T-helper 2 cell treated with Interferon-gamma antibody and Interleukin-4, amounts not matched to agents 5 μg/mL and 100 μg/mL, for 36 hours (primary cell): ENCODE data around the gene SH3PXD2B.

Experiments used
- DNase-seq: peaks from one replicate; pipeline ENCODE4 v3.0.0; 2021; ENCODE audit warnings: low spot score
- H3K27ac Mint-ChIP-seq: one replicate; pipeline ENCODE4 v1.8.0; 2021; ENCODE audit warnings: mild to moderate bottlenecking, mixed read lengths
- H3K27me3 Mint-ChIP-seq: one replicate; pipeline ENCODE4 v1.8.0; 2021; ENCODE audit warnings: low read depth, mixed read lengths
- H3K36me3 Mint-ChIP-seq: one replicate; pipeline ENCODE4 v1.8.0; 2021; ENCODE audit warnings: low read depth, mixed read lengths
- H3K4me1 Mint-ChIP-seq: one replicate; pipeline ENCODE4 v1.8.0; 2021; ENCODE audit warnings: low read depth, mixed read lengths
- H3K4me3 Mint-ChIP-seq: one replicate; pipeline ENCODE4 v1.8.0; 2022; ENCODE audit warnings: mild to moderate bottlenecking, moderate library complexity, mixed read lengths
- H3K9me3 Mint-ChIP-seq: one replicate; pipeline ENCODE4 v1.8.0; 2021; ENCODE audit warnings: mixed read lengths

Gene SH3PXD2B

DNA sequence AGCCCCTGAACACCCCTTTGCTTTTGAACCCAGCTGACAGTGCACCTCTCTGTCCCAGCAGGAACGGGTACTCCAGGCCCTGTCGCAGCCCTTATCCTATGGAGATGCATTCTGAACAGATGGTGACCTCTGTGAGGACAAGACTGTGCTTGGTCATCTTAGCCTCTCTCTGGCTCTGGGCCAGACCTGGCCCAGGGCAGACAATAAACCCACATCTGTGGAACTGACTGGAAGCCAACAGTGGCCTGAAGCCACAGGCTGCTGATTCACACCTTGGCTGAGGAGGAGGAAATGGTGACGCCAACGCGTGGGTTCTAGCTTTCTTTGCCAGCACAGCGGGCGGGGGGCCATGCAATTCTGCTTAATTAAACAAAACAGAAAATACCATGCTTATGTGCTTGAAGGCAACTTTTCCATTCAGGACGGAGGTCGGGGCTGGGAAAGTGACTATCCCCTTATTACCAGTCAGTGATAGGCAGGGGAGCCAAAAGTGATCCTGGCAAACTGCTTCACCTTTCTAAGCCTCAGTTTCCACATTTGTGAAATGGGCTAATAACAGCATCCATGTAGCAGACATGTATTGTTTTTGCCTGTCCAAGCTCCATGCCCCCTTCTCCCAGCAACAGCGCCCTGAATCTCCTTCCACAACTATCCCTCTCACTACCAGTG, 10.8 kb downstream of the SH3PXD2B start:
- Mint-ChIP-seq H3K36me3 (no peaks in the 10 kb centered on the region), H3K4me3 (no peak overlapping the region), H3K27me3 (peaks cover 17% of the 10 kb centered on the region), H3K4me1 (peaks cover 7% of the 10 kb centered on the region), H3K9me3 (no peaks in the 10 kb centered on the region), H3K27ac (no peak overlapping the region)
- peak; percentile 75 for DNase-seq

DNA sequence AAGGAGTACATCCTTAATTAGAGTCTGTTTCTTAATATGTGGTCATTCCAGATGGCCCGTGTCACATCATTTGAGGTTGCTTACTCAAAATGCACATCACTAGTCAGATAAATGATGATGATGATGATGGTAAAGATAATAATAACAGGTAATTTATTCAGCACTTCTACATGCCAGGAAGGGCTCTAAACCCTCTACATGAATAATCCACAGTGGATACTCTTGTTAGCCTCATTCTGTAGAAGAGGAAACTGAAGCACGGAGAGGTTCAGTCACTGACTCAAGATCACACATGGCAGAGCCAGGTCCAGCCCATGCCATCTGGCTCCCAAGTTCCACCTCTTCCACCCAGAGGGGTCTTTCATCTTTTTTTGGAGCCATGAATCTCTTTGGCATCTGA, 11.7 kb downstream of the SH3PXD2B start:
- no peak overlapping the region for H3K27ac Mint-ChIP-seq
- DNase-seq, result no peak
- peaks cover 14% of the 10 kb centered on the region for H3K27me3 Mint-ChIP-seq
- no peaks in the 10 kb centered on the region for H3K36me3 Mint-ChIP-seq
- peaks cover 7% of the 10 kb centered on the region for H3K4me1 Mint-ChIP-seq
- H3K9me3 Mint-ChIP-seq, result no peaks in the 10 kb centered on the region
- H3K4me3 Mint-ChIP-seq, result no peak overlapping the region

DNA sequence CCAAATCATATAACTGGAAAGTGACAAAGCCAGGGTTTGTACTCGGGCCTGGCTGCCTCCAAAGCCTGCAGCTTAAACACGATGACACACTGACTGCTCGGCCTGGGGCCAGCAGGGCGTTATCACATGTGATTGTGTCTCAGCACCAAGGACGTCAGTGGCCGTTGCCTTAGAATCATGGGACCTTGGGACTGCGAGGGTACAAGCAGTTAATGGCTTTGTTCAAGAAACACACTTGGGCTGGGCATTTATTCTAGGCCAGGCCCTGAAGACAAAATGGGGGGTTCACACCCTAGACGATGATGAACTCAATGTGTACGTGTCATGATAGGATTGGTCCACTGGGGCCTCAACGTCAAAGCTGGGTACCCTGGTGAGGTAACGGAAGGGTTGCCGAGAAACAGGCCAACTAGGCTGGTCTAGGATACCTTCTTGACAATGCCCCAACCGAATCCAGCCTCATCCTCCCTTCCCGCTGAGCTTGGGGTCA, 13.0 kb downstream of the SH3PXD2B start:
- Mint-ChIP-seq H3K4me1 (peaks cover 7% of the 10 kb centered on the region), H3K27me3 (peaks cover 10% of the 10 kb centered on the region), H3K27ac (no peak overlapping the region), H3K36me3 (no peaks in the 10 kb centered on the region), H3K9me3 (no peaks in the 10 kb centered on the region), H3K4me3 (no peak overlapping the region)
- DNase-seq, result no peak

DNA sequence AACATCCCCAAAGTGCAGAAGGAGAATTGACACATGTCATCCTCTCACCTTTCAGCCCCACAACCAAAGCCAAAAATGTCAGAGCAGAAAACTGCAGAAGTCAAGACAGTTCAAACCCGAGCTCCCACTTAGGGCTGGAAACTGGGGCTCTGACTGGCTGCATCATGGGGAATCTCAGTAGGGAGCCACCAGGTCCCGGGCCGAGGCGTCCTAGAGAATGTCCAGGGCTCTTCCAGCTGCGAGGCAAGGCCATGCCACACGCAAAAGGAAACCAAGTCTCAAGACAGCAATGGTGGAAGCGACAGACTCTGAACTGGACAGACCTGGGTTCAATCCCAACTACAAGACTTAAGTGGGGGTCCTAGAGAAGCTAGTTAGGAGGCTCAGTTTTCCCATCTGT, 13.8 kb downstream of the SH3PXD2B start:
- Mint-ChIP-seq H3K36me3 (no peaks in the 10 kb centered on the region), H3K27me3 (peaks cover 10% of the 10 kb centered on the region), H3K4me3 (no peak overlapping the region), H3K9me3 (no peaks in the 10 kb centered on the region), H3K27ac (no peak overlapping the region), H3K4me1 (peaks cover 7% of the 10 kb centered on the region)
- DNase-seq, result no peak

GRCh38 chr5:172439785-172440477, 14.4 kb downstream of the SH3PXD2B start:
- DNase-seq, result no peak
- Mint-ChIP-seq H3K9me3 (no peaks in the 10 kb centered on the region), H3K36me3 (no peaks in the 10 kb centered on the region)

DNA sequence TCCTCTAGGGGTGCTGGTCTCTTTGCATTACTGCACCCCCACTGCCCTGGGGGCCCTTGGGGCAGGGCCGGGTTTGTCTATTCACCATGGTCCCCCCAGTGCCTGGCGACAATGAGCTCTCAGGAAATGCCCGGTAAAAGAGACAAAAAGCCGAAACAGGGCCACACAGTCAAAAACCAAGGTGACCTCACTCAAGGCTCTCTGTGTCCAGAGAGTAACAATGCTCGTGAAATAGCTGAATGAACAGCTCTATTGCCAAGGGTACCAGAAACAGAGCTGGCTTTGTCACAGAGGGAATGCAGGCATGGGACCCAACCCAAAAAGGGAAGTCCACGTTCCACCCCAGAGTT, 16.0 kb downstream of the SH3PXD2B start:
- no peak overlapping the region for H3K4me3 Mint-ChIP-seq
- no peaks in the 10 kb centered on the region for H3K9me3 Mint-ChIP-seq
- peaks cover 2% of the 10 kb centered on the region for H3K4me1 Mint-ChIP-seq
- H3K36me3 Mint-ChIP-seq, result no peaks in the 10 kb centered on the region
- peaks cover 1% of the 10 kb centered on the region for H3K27me3 Mint-ChIP-seq
- no peak overlapping the region for H3K27ac Mint-ChIP-seq
- no peak for DNase-seq

More at GRCh38 chr5:172439785-172440477, 14.4 kb downstream of the SH3PXD2B start:
- H3K4me3 Mint-ChIP-seq, result no peak overlapping the region
- H3K27me3 Mint-ChIP-seq, result peaks cover 9% of the 10 kb centered on the region
- peaks cover 7% of the 10 kb centered on the region for H3K4me1 Mint-ChIP-seq
- no peak overlapping the region for H3K27ac Mint-ChIP-seq

DNA sequence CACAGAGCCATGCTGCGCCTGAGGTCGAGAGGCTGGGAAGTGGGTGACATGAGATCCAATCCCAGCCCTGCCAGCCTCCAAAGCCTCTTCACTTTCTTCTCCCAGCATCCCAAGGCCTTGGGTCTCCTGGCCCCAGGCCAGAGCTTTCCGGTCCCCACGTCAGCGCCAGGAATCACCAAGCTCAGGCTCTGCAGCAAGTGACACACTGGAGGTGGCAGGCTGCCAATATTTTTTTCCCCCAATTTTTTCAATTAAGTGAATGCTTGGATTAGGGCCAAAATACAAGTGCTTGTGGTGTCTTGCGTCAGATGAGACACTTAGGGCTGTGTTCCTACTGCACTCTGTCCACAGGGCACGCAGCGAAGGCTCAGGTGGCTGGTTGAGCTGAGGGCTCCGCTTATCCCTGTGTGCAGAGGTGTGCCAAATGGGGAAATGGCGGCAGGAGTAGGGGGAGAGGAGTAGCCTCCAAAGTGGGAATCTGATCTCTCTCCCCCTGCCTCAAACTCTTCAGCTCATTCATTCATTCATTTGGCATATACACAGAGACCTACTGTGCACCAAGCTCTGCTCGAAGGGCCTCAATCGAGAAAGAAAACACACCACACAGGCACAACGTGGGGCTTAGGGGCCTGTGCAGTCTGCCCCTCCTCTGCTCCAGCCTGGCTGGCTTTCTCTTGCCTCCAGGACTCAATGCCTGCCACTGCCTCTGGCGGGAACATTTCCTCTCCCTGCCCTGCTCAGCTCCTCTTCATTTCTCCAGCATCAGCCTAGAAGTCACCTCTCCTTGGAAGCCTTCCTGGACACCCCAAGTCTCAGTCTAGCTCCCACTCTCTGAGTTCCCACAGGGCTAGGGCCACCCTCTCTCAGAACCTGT, 16.6 kb downstream of the SH3PXD2B start:
- Mint-ChIP-seq H3K36me3 (no peaks in the 10 kb centered on the region), H3K9me3 (no peaks in the 10 kb centered on the region), H3K27ac (no peak overlapping the region), H3K4me1 (no peaks in the 10 kb centered on the region), H3K4me3 (no peak overlapping the region), H3K27me3 (no peaks in the 10 kb centered on the region)
- DNase-seq, result no peak

DNA sequence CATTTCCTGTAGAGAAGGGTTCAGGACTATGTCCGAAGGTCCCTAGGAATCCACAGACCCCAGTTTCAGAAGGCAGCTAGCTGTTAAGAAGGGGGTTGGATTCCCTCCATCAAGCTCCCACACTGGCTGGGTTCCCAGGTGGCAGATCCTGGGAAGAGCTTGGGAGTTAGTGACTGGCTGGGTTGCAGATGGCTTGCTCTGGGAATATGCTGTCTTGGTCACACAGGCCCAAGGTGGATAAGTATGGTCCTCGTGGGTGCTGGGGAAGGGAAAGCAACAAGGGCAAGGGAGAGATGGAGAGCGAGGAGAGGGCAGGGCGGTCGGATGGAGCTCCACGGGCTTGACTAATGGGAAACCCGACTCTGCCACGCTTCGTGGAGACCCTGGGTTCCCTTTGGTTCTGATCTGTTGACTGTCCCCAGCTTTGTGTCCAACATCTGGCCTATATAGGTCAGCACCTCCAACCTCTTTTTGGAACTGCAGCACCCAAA, 17.4 kb downstream of the SH3PXD2B start:
- Mint-ChIP-seq H3K4me1 (no peaks in the 10 kb centered on the region), H3K36me3 (no peaks in the 10 kb centered on the region), H3K9me3 (no peaks in the 10 kb centered on the region), H3K27me3 (no peaks in the 10 kb centered on the region), H3K4me3 (no peak overlapping the region), H3K27ac (no peak overlapping the region)
- no peak for DNase-seq

DNA sequence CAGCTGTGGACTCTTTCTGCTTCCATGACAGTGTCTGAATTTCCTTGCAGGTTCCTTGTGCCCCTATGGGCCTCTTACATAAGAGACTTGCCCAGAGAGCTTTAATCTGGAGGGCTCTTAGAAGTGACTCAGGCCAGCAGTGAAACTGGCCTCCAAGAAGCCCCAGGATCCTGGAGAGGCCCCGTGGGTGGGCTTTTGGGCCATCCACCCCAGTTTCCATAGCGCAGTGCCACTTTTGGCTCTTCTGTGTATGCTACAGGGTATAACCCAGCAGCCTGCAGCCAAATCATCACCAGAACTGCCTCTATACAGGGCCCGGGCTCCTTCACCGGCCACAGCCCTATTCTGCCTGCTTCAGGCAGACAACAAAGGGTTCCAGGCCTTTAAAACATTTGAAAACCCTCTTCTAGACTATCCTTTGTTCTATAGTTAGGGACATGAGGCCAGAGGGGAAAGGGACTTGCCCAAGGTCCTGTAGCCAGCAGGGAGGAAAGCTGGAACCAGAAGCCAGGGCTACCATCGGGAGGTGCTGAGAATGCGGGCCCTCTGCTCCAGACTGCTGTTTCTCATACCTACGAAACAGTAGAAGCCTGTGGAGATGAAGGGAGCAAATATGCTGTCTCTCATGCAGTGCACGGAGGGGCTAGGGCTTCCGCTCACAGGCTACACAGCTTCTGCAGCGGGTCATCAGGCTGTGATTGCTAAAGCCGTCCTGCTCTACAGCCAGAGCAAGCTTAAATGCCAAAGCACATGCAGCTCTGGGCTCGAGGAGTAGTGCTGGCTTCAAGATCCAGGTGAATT, 18.0 kb downstream of the SH3PXD2B start:
- Mint-ChIP-seq H3K4me1 (no peaks in the 10 kb centered on the region), H3K9me3 (no peaks in the 10 kb centered on the region), H3K4me3 (no peak overlapping the region), H3K36me3 (no peaks in the 10 kb centered on the region), H3K27me3 (no peaks in the 10 kb centered on the region), H3K27ac (no peak overlapping the region)
- DNase-seq, result no peak

DNA sequence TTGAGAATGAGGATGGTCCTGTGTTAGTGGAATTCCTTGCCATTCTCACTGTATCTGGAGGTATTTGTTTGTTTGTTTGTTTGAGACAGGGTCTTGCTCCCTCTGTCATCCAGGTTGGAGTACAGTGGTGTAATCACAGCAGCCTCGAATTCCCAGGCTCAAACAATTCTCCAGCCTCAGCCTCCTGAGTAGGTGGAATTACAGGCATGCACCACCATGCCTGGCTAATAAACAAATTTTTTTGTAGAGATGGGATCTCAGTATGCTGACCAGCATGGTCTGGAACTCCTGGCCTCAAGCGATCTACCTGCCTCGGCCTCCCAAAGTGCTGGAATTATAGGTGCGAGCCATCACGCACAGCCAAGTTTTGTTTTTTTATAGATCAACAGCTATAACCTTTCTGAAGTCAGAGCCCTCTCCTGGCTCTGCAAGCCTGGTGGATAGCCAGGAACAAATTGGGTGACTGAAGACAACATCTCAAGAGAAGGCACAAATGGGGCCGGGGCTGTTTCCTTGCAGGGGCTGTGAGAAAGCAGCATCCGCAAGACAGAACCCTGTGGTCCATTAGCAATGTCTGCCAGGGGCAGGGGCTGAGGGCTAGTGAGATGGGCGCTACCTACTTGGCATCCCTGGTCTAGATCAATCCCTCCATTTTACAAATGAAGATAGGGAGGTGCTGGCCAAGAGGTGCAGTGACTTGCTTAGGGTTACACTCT, 18.8 kb downstream of the SH3PXD2B start:
- no peaks in the 10 kb centered on the region for H3K4me1 Mint-ChIP-seq
- no peaks in the 10 kb centered on the region for H3K27me3 Mint-ChIP-seq
- no peaks in the 10 kb centered on the region for H3K36me3 Mint-ChIP-seq
- H3K9me3 Mint-ChIP-seq, result no peaks in the 10 kb centered on the region
- H3K27ac Mint-ChIP-seq, result no peak overlapping the region
- DNase-seq, result no peak
- no peak overlapping the region for H3K4me3 Mint-ChIP-seq

DNA sequence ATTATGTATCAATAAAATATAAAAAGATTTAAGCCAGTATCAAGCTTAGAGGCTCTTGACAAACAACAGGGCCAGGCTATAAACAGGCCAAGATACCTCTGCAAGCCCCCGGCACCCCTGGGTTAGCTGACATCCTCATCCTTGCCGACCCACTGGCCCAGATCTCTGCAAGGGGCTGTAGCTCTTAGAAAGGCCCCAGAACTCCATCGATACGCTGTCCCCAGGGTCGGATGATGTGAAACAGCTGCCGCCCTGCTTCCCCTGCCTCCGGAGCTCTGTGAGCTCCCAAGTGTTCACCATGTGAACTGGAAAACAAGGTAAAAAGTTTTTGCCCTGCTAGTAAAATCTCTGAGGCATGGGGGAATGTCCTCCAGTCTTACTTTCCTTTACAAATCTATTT, 20.1 kb downstream of the SH3PXD2B start:
- no peaks in the 10 kb centered on the region for H3K9me3 Mint-ChIP-seq

DNA sequence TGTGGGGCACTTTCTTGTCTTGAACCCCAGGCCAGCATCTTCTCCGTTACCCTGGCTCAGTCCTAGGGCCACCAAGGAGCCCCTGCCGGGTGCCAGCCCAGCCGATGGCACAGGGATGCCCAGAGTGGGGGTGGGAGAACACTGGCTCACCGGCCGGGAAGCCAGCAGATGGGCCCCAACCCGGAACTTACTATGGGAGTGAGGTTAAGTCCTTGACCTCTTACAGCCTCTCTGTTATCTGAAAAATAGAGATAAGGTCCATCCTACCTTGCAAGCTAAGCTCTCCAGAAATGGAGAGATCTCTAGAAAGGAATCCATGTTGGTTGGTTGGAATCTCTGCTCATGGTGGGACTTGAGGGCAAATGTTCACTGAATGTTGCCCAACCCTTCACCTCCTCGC, 20.8 kb downstream of the SH3PXD2B start:
- DNase-seq, result no peak
- Mint-ChIP-seq H3K36me3 (no peaks in the 10 kb centered on the region), H3K9me3 (no peaks in the 10 kb centered on the region), H3K27me3 (no peaks in the 10 kb centered on the region), H3K4me3 (no peak overlapping the region), H3K4me1 (no peaks in the 10 kb centered on the region), H3K27ac (no peak overlapping the region)

More for the DNA sequence above, 20.1 kb downstream of the SH3PXD2B start:
- Mint-ChIP-seq H3K36me3 (no peaks in the 10 kb centered on the region), H3K4me3 (no peak overlapping the region), H3K4me1 (no peaks in the 10 kb centered on the region), H3K27ac (no peak overlapping the region), H3K27me3 (no peaks in the 10 kb centered on the region)
- no peak for DNase-seq

- H3K4me1 Mint-ChIP-seq, result no peaks in the 10 kb centered on the region
- H3K36me3 Mint-ChIP-seq, result no peaks in the 10 kb centered on the region
- H3K9me3 Mint-ChIP-seq, result no peaks in the 10 kb centered on the region
- no peak for DNase-seq
- no peaks in the 10 kb centered on the region for H3K27me3 Mint-ChIP-seq
- no peak overlapping the region for H3K27ac Mint-ChIP-seq
- no peak overlapping the region for H3K4me3 Mint-ChIP-seq
Measured at GRCh38 chr5:172433071-172433470, 21.3 kb downstream of the SH3PXD2B start.
